HAP-1 (cell line): ENCODE data around the gene ARID3A.

Source experiments
- DNase-seq, 2 experiments: peaks; one replicate each; pipeline ENCODE4 v3.0.0-alpha.2; 2016 to 2020; ENCODE audit warnings: low spot score in 2 of 2
- H3K27me3 ChIP-seq: fragments of 250-450 bp; sonication (Bioruptor Pico); 2 replicates; pipeline ENCODE4 v1.5.1; 2020; ENCODE audit warnings: low read depth, mild to moderate bottlenecking, moderate library complexity
- H3K36me3 ChIP-seq: fragments of 250-450 bp; sonication (Bioruptor Pico); replicated peaks from 2 replicates; pipeline ENCODE4 v1.5.1; 2020; ENCODE audit warnings: mild to moderate bottlenecking
- H3K4me1 ChIP-seq: fragments of 250-450 bp; sonication (Bioruptor Pico); 2 replicates; pipeline ENCODE4 v1.5.1; 2020; ENCODE audit warnings: mild to moderate bottlenecking
- H3K4me3 ChIP-seq: fragments of 250-450 bp; sonication (Bioruptor Pico); 2 replicates; pipeline ENCODE4 v1.5.1; 2020; ENCODE audit warnings: mild to moderate bottlenecking, moderate library complexity
- H3K9me3 ChIP-seq: fragments of 250-450 bp; sonication (Bioruptor Pico); 2 replicates; pipeline ENCODE4 v1.5.1; 2020; ENCODE audit warnings: mild to moderate bottlenecking, moderate library complexity
- in situ Hi-C: fragments of 300-500 bp; cut with MboI; formaldehyde crosslinking; loops from 3 replicates; pipeline ENCODE4 v1.14.3; 2020; ENCODE audit warnings: low sequenced_read_pairs, inconsistent platforms, mixed read lengths

Gene ARID3A

GRCh38 chr19:1008268-1009040, 82.6 kb downstream of the ARID3A start:
- H3K27me3 ChIP-seq, result no peaks in the 10 kb centered on the region
- H3K9me3 ChIP-seq, result no peaks in the 10 kb centered on the region
- no peaks in the 10 kb centered on the region for H3K4me1 ChIP-seq
- peaks cover 34% of the 10 kb centered on the region for H3K36me3 ChIP-seq
- in situ Hi-C loops, result no loop called here
- DNase-seq, result no peak
- H3K4me3 ChIP-seq, result no peak overlapping the region

DNA sequence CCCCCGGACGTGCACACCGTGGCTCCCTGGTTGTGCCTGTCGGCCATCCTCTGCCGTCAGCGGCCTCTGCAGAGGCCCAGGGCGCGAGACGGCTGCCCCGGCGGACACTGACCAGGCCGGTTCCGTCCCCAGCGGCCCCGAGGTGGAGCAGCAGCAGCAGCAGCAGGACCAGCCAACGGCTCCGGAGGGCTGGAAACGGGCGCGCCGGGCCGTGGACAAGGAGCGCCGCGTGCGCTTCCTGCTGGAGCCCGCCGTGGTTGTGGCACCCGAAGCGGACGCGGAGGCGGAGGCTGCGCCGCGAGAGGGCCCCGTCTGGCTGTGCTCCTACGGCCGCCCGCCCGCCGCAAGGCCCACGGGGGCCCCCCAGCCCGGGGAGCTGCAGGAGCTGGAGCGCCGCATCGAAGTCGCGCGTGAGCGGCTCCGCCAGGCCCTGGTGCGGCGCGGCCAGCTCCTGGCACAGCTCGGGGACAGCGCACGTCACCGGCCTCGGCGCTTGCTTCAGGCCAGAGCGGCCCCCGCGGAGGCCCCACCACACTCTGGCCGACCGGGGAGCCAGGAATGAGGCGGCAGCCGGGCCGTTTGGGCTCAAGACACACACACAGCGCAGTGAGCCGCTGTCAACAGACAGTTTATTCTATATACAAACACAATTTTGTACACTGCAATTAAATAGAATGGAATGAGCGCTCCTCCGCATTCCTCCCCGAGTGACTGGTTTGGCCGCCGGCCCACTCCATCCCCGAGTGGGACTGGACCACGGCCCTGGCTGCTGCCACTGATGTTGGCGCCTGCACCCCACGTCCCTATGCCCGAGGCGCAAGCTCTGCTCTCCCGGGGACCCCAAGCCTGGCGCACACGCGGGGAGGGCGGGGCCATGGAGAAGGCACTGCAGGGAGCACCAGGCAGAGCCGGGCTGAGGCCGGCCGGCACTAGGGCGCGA, 83.5 kb downstream of the ARID3A start:
- DNase-seq, result no peak
- Histone ChIP-seq H3K4me3 (no peak overlapping the region), H3K27me3 (no peaks in the 10 kb centered on the region), H3K4me1 (no peaks in the 10 kb centered on the region), H3K9me3 (no peaks in the 10 kb centered on the region), H3K36me3 (peaks cover 43% of the 10 kb centered on the region)
- in situ Hi-C loops, result no loop called here

DNA sequence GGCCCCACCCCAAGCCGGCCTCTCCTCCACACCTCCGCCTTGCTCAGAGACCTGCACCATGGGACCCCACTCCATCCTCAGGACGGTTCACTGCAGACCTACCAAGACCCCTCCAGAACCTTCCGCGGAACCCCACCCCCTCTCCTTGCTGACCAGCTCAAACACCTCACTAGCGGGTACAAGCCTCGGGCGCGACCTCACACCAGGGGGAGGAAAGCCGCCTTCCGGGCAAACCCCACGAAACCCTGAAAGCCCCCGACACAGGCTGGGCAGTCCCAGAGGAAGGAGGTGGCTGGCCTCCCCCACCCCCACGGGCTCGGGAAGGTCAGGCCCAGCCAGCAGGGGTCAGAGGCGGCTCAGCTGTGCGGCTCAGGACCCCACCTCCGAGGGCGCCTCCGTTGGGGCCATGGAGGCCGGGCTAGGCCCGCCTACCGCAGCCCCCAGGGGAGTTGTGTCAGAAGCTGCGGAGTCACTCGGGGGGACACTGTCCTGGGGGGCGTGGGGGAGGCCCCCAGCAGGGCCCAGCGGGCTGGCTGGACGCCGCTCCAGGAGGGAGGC, 84.2 kb downstream of the ARID3A start:
- Histone ChIP-seq H3K4me3 (no peak overlapping the region), H3K4me1 (no peaks in the 10 kb centered on the region), H3K9me3 (no peaks in the 10 kb centered on the region), H3K36me3 (peaks cover 48% of the 10 kb centered on the region), H3K27me3 (no peaks in the 10 kb centered on the region)
- DNase-seq, result no peak
- in situ Hi-C loops, result no loop called here

DNA sequence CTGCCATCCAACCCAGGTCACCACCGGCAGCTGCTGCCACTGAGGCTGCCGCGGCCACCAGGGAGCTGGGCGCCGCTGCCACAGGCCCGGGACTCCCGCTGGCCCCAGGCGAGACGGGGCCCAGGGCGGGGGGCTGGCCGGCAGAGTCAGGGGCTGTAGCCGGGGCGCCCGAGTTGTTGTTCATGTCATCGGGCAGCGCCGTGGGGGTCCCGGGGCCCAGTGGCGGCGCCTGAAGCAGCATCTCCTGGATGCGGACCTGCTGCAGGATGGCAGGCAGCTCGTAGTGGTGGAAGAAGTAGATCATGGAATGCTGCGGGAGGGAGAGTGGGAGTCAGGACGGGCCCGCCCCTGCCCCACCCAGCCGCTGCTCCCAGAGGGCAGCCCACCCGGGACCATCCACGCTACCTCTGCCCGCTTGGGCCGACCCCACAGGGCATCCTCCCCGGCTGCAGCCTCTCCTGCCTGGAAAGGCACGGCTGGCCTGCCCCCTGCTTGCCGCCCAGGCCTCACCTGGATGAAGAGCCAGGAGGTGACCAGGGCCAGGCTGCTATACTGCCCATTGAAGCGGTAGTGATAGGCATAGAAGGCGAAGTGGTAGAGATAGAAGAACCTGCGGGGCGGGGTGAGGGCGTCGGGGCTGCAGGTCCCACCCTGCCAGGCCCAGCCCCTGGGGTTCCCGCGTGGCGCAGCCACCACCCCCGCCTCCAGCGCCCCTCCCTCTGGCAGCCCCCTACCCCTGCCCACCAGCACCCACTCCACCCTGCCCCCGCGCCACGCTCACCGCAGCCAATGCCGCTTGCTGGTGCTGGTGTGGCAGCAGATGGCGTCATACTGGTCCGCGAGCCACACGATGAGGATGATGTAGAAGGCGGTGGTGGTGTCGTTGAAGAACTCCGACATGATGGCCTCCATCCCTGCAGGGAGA, 85.0 kb downstream of the ARID3A start:
- in situ Hi-C loops, result no loop called here
- Histone ChIP-seq H3K9me3 (no peaks in the 10 kb centered on the region), H3K4me3 (no peak overlapping the region), H3K4me1 (no peaks in the 10 kb centered on the region), H3K27me3 (no peaks in the 10 kb centered on the region), H3K36me3 (peaks cover 54% of the 10 kb centered on the region)
- DNase-seq, result no peak

- H3K4me1 ChIP-seq, result no peaks in the 10 kb centered on the region
- H3K36me3 ChIP-seq, result peaks cover 54% of the 10 kb centered on the region
- H3K9me3 ChIP-seq, result no peaks in the 10 kb centered on the region
- H3K27me3 ChIP-seq, result no peaks in the 10 kb centered on the region
- H3K4me3 ChIP-seq, result no peak overlapping the region
- no peak for DNase-seq
- in situ Hi-C loops, result no loop called here
These were observed 86.0 kb downstream of the ARID3A start for GRCh38 chr19:1011831-1012333.

- H3K4me3 ChIP-seq, result no peak overlapping the region
- no peaks in the 10 kb centered on the region for H3K9me3 ChIP-seq
- peaks cover 57% of the 10 kb centered on the region for H3K36me3 ChIP-seq
- DNase-seq, result no peak
- H3K4me1 ChIP-seq, result no peaks in the 10 kb centered on the region
- H3K27me3 ChIP-seq, result no peaks in the 10 kb centered on the region
- in situ Hi-C loops, result no loop called here
These were observed 86.5 kb downstream of the ARID3A start for GRCh38 chr19:1012334-1012733.

- DNase-seq, result no peak
- H3K9me3 ChIP-seq, result no peaks in the 10 kb centered on the region
- H3K27me3 ChIP-seq, result no peaks in the 10 kb centered on the region
- in situ Hi-C loops, result no loop called here
- H3K4me1 ChIP-seq, result no peaks in the 10 kb centered on the region
- H3K36me3 ChIP-seq, result peaks cover 62% of the 10 kb centered on the region
- H3K4me3 ChIP-seq, result no peak overlapping the region
These were observed 87.4 kb downstream of the ARID3A start for GRCh38 chr19:1013218-1013617.

- H3K4me3 ChIP-seq, result no peak overlapping the region
- DNase-seq, result no peak
- H3K4me1 ChIP-seq, result peaks cover 5% of the 10 kb centered on the region; the same call in 1 of the 2 replicates
- no peaks in the 10 kb centered on the region for H3K9me3 ChIP-seq
- in situ Hi-C loops, result no loop called here
- no peaks in the 10 kb centered on the region for H3K27me3 ChIP-seq
- H3K36me3 ChIP-seq, result peaks cover 70% of the 10 kb centered on the region
These were observed 88.6 kb downstream of the ARID3A start for GRCh38 chr19:1014161-1015060.

DNA sequence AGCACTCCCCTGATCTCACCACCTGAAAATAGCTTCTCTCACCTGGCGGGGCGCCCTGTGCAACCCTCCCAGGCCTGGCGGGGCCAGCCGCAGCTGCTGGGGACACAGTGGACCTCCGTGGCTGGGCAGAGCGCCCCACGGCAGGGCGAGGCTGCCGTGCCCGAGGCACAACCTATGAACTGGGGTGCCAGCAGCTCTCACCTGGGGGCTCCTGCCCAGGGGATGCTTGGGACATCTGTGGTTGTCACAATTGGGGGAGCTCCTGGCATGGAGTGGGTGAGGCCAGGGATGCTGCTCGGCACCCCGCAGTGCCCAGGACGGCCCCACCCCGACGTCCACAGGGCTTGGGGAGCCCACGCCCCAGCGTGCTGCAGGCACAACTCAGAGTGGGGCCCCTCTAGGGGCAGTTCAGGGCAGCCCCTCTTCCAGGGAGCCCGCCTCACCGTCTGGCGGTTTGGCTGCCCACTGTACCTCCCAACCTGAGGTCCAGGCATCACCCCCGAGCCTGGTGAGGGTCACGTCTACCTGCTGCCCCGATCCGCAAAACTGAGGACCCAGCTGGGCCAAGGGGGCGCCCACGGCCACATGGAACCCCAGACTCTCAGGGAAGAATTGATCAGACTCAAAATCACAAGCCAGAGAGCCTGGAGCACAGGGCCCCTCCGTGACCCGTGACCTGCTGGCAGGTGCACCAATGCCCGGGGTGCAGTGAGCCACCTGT, 89.4 kb downstream of the ARID3A start:
- Histone ChIP-seq H3K9me3 (no peaks in the 10 kb centered on the region), H3K4me3 (no peak overlapping the region), H3K27me3 (no peaks in the 10 kb centered on the region), H3K4me1 (peaks cover 5% of the 10 kb centered on the region; the same call in 1 of the 2 replicates), H3K36me3 (peaks cover 63% of the 10 kb centered on the region)
- in situ Hi-C loops, result no loop called here
- no peak for DNase-seq

- Histone ChIP-seq H3K4me1 (peaks cover 5% of the 10 kb centered on the region; the same call in 1 of the 2 replicates), H3K4me3 (no peak overlapping the region), H3K36me3 (peaks cover 56% of the 10 kb centered on the region), H3K27me3 (no peaks in the 10 kb centered on the region), H3K9me3 (no peaks in the 10 kb centered on the region)
- DNase-seq, result no peak
- in situ Hi-C loops, result no loop called here
These were observed 90.2 kb downstream of the ARID3A start for GRCh38 chr19:1015782-1016646.

- Histone ChIP-seq H3K36me3 (peaks cover 52% of the 10 kb centered on the region), H3K4me3 (no peak overlapping the region), H3K4me1 (peaks cover 8% of the 10 kb centered on the region), H3K9me3 (no peaks in the 10 kb centered on the region), H3K27me3 (no peaks in the 10 kb centered on the region)
- in situ Hi-C loops, result no loop called here
- DNase-seq, result no peak
These were observed 90.8 kb downstream of the ARID3A start for GRCh38 chr19:1016647-1017114.
